ENCODE data around the gene TOR3A.
"Not testable (repeated sequence)": the region's sequence is repeated elsewhere in the genome, so short reads cannot be mapped to it uniquely, and the experiment has no call there.

TOR3A gene

GRCh38 chr1:179115181-179115580 is 33.3 kb downstream of the TOR3A start:
- DNase-seq: no peak

GRCh38 chr1:179119513-179119912 is 37.6 kb downstream of the TOR3A start:
- no peak for DNase-seq

GRCh38 chr1:179120736-179121135 is 38.9 kb downstream of the TOR3A start:
- no peak for DNase-seq

- no peak for DNase-seq
These were observed 39.5 kb downstream of the TOR3A start for GRCh38 chr1:179121159-179121938.

GRCh38 chr1:179124873-179125272 is 43.0 kb downstream of the TOR3A start:
- no peak for DNase-seq

GRCh38 chr1:179126338-179127060 is 44.6 kb downstream of the TOR3A start:
- no peak for DNase-seq

GRCh38 chr1:179127163-179127895 is 45.5 kb downstream of the TOR3A start:
- DNase-seq: no peak

GRCh38 chr1:179128520-179128919 is 46.6 kb downstream of the TOR3A start:
- DNase-seq: no peak

- DNase-seq: peak; percentile 23
These were observed 48.0 kb downstream of the TOR3A start for GRCh38 chr1:179129702-179130473.

- not testable (repeated sequence) for DNase-seq
These were observed 53.3 kb downstream of the TOR3A start for GRCh38 chr1:179135168-179135567.

- not testable (repeated sequence) for DNase-seq
These were observed 53.8 kb downstream of the TOR3A start for GRCh38 chr1:179135707-179136106.

- no peak for DNase-seq
These were observed 55.9 kb downstream of the TOR3A start for GRCh38 chr1:179137617-179138255.

GRCh38 chr1:179138755-179139154 is 56.9 kb downstream of the TOR3A start:
- not testable (repeated sequence) for DNase-seq

GRCh38 chr1:179141592-179142251 is 59.9 kb downstream of the TOR3A start:
- no peak for DNase-seq

- no peak for DNase-seq
These were observed 61.0 kb downstream of the TOR3A start for GRCh38 chr1:179142889-179143299.

GRCh38 chr1:179143322-179143721 is 61.5 kb downstream of the TOR3A start:
- DNase-seq: no peak

GRCh38 chr1:179144626-179145025 is 62.8 kb downstream of the TOR3A start:
- DNase-seq: no peak

- no peak for DNase-seq
These were observed 63.7 kb downstream of the TOR3A start for GRCh38 chr1:179145521-179145920.

All from activated effector memory CD4-positive, alpha-beta T cell treated with Interleukin-2 at 50 U/mL for 16 hours (primary cell).